ENCODE data around the gene LRRC75A. TPM values are rescaled to one million over a fixed set of nuclear protein-coding genes. Genes with fewer than 3 reads are reported as not detected.
A peak's percentile ranks its signal among the peaks of the same experiment; 100 is the strongest.

Gene LRRC75A
- total RNA-seq, 3 donors from 2014 or later (not counting 1 experiment from before 2014, with no cell fraction given): 2.6 to 3.0 (median 3.0) TPM

GRCh38 chr17:16461606-16461866 lies 30.5 kb downstream of the LRRC75A start:
- Histone ChIP-seq H3K27me3 (ENCODE audit: control insufficient read depth, insufficient read depth, low read length) (no peaks in the 10 kb centered on the region), H3K4me3 (ENCODE audit: low read length) (no peak overlapping the region), H3K27ac (ENCODE audit: low read length) (no peak overlapping the region), H3K36me3 (ENCODE audit: control insufficient read depth, insufficient read depth, low read length) (no peaks in the 10 kb centered on the region), H3K4me1 (ENCODE audit: control insufficient read depth, insufficient read depth, low read length) (no peaks in the 10 kb centered on the region), H3K9me3 (ENCODE audit: control insufficient read depth, insufficient read depth, low read length) (no peaks in the 10 kb centered on the region)
- no peak for TF ChIP-seq CTCF (IDR thresholded peaks at IDR 0.05)
- H3K27me3 Mint-ChIP-seq (ENCODE audit: low read depth in 2 of 2): no peaks in the 10 kb centered on the region
- H3K27ac Mint-ChIP-seq: no peak overlapping the region
- H3K4me3 Mint-ChIP-seq: no peak overlapping the region
- no peak for ATAC-seq
- H3K4me1 Mint-ChIP-seq: no peaks in the 10 kb centered on the region
- no peaks in the 10 kb centered on the region for H3K9me3 Mint-ChIP-seq
- intact Hi-C loops (cut with micrococcal nuclease): no loop called here
- H3K36me3 Mint-ChIP-seq: no peaks in the 10 kb centered on the region
- WGBS (ENCODE audit: insufficient coverage): 98% methylated on average over 3 of the region's 3 CpGs
- DNase-seq: no peak

- DNase-seq (no peak), ATAC-seq (no peak)
- Histone ChIP-seq H3K9me3 (ENCODE audit: control insufficient read depth, insufficient read depth, low read length) (no peaks in the 10 kb centered on the region), H3K4me3 (ENCODE audit: low read length) (no peak overlapping the region), H3K27ac (ENCODE audit: low read length) (no peak overlapping the region), H3K27me3 (ENCODE audit: control insufficient read depth, insufficient read depth, low read length) (no peaks in the 10 kb centered on the region), H3K4me1 (ENCODE audit: control insufficient read depth, insufficient read depth, low read length) (no peaks in the 10 kb centered on the region), H3K36me3 (ENCODE audit: control insufficient read depth, insufficient read depth, low read length) (no peaks in the 10 kb centered on the region)
- Mint-ChIP-seq H3K9me3 (no peaks in the 10 kb centered on the region), H3K4me1 (no peaks in the 10 kb centered on the region), H3K4me3 (no peak overlapping the region), H3K27me3 (ENCODE audit: low read depth in 2 of 2) (no peaks in the 10 kb centered on the region), H3K27ac (peak overlapping the region in 1 of 2 donors; percentile 16), H3K36me3 (no peaks in the 10 kb centered on the region)
- no peak for TF ChIP-seq CTCF (IDR thresholded peaks at IDR 0.05)
- WGBS (ENCODE audit: insufficient coverage): 93% methylated on average over 17 of the region's 17 CpGs
- intact Hi-C loops (cut with micrococcal nuclease): no loop called here
These were observed 31.0 kb downstream of the LRRC75A start for GRCh38 chr17:16460796-16461605.

GRCh38 chr17:16459855-16460550 lies 32.0 kb downstream of the LRRC75A start:
- DNase-seq (no peak), ATAC-seq (no peak)
- no peak for TF ChIP-seq CTCF (IDR thresholded peaks at IDR 0.05)
- no peak overlapping the region for H3K4me3 ChIP-seq (ENCODE audit: low read length)
- H3K4me1 Mint-ChIP-seq: peaks cover 0 to 6% of the 10 kb centered on the region in 2 donors
- H3K9me3 ChIP-seq (ENCODE audit: control insufficient read depth, insufficient read depth, low read length): no peaks in the 10 kb centered on the region
- no peak overlapping the region for H3K27ac Mint-ChIP-seq
- no peaks in the 10 kb centered on the region for H3K36me3 Mint-ChIP-seq
- no peaks in the 10 kb centered on the region for H3K4me1 ChIP-seq (ENCODE audit: control insufficient read depth, insufficient read depth, low read length)
- H3K27me3 ChIP-seq (ENCODE audit: control insufficient read depth, insufficient read depth, low read length): no peaks in the 10 kb centered on the region
- no peak overlapping the region for H3K27ac ChIP-seq (ENCODE audit: low read length)
- H3K9me3 Mint-ChIP-seq: no peaks in the 10 kb centered on the region
- H3K27me3 Mint-ChIP-seq (ENCODE audit: low read depth in 2 of 2): no peaks in the 10 kb centered on the region
- intact Hi-C loops (cut with micrococcal nuclease): no loop called here
- H3K36me3 ChIP-seq (ENCODE audit: control insufficient read depth, insufficient read depth, low read length): no peaks in the 10 kb centered on the region
- no peak overlapping the region for H3K4me3 Mint-ChIP-seq
- 85% methylated on average over 4 of the region's 5 CpGs for WGBS (ENCODE audit: insufficient coverage)
